Neural cell (in vitro differentiated cells): ENCODE results near the gene OTULIN. TPM values are rescaled to one million over a fixed set of nuclear protein-coding genes. Genes with fewer than 3 reads are reported as not detected.

Source experiments
- H2AFZ ChIP-seq: fragments of 200-600, 300-800 bp; sonication (generic), shearing (Covaris generic); 2 replicates; pipeline ENCODE4 v1.6.0; 2014; ENCODE audit warnings: low read depth, mild to moderate bottlenecking, antibody characterized with exemption, low read length, moderate library complexity
- H3F3A ChIP-seq: fragments of 200-600 bp; shearing (Covaris generic); 2 replicates; pipeline ENCODE4 v1.6.1; 2016; ENCODE audit warnings: mild to moderate bottlenecking, moderate library complexity, mixed read lengths, antibody characterized with exemption, low read length; ENCODE audit not compliant: insufficient read depth, poor library complexity, severe bottlenecking
- H3K27ac ChIP-seq: fragments of 200-600, 300-800 bp; sonication (generic), shearing (Covaris generic); 2 replicates; pipeline ENCODE4 v1.5.1; 2014; ENCODE audit warnings: mild to moderate bottlenecking, low read length, moderate library complexity
- H3K27me3 ChIP-seq: fragments of 300-800, 200-600 bp; sonication (generic), shearing (Covaris generic); 2 replicates; pipeline ENCODE4 v1.6.0; 2014; ENCODE audit warnings: mild to moderate bottlenecking, low read depth, low read length, moderate library complexity; ENCODE audit not compliant: insufficient read depth
- H3K36me3 ChIP-seq: fragments of 300-800, 200-600 bp; sonication (generic), shearing (Covaris generic); 2 replicates; pipeline ENCODE4 v1.5.1; 2014; ENCODE audit warnings: mild to moderate bottlenecking, antibody characterized with exemption, low read length, moderate library complexity; ENCODE audit not compliant: insufficient read depth
- H3K4me2 ChIP-seq: fragments of 300-800, 200-600 bp; sonication (generic), shearing (Covaris generic); 2 replicates; pipeline ENCODE4 v1.6.0; 2014; ENCODE audit warnings: mild to moderate bottlenecking, low read length
- H3K4me3 ChIP-seq: fragments of 300-800, 200-600 bp; sonication (generic), shearing (Covaris generic); 2 replicates; pipeline ENCODE4 v1.5.1; 2014; ENCODE audit warnings: mild to moderate bottlenecking, low read length, moderate library complexity
- H3K79me2 ChIP-seq: fragments of 200-600 bp; shearing (Covaris generic); replicated peaks from 2 replicates; pipeline ENCODE4 v1.6.0; 2014; ENCODE audit warnings: mild to moderate bottlenecking, low read length, moderate library complexity; ENCODE audit not compliant: insufficient read depth
- H3K9ac ChIP-seq: fragments of 300-800, 200-600 bp; sonication (generic), shearing (Covaris generic); 2 replicates; pipeline ENCODE4 v1.6.1; 2016; ENCODE audit warnings: mild to moderate bottlenecking, low read length, mixed read lengths
- H3K9me2 ChIP-seq: fragments of 200-600 bp; shearing (Covaris generic); 2 replicates; pipeline ENCODE4 v1.6.1; 2016; ENCODE audit warnings: mild to moderate bottlenecking, low read length, mixed read lengths; ENCODE audit not compliant: insufficient read depth
- H3K9me3 ChIP-seq: fragments of 200-600, 300-800 bp; sonication (generic), shearing (Covaris generic); 2 replicates; pipeline ENCODE4 v1.6.1; 2016; ENCODE audit warnings: mild to moderate bottlenecking, mixed run types, low read length, moderate library complexity, mixed read lengths
- H4K20me1 ChIP-seq: fragments of 200-600 bp; shearing (Covaris generic); 2 replicates; pipeline ENCODE4 v1.6.1; 2016; ENCODE audit warnings: mild to moderate bottlenecking, mixed run types; ENCODE audit not compliant: insufficient read depth
- CTCF ChIP-seq: fragments of 450-650 bp; IDR thresholded peaks from 2 replicates; pipeline ENCODE4 v1.5.1; 2014; ENCODE audit warnings: antibody characterized with exemption, mild to moderate bottlenecking, moderate library complexity; ENCODE audit not compliant: poor library complexity, severe bottlenecking
- EP300 ChIP-seq: fragments of 450-650 bp; conservative IDR thresholded peaks from 2 replicates; pipeline ENCODE4 v1.6.1; 2014; ENCODE audit warnings: antibody characterized with exemption, mild to moderate bottlenecking, moderate library complexity; ENCODE audit not compliant: poor library complexity, severe bottlenecking
- EZH2 ChIP-seq: fragments of 200-600, 300-800 bp; shearing (Covaris generic), sonication (generic); IDR thresholded peaks from 2 replicates; pipeline ENCODE4 v1.6.1; 2014; ENCODE audit warnings: antibody characterized with exemption, low read length, borderline replicate concordance, mild to moderate bottlenecking; ENCODE audit not compliant: insufficient read depth, poor library complexity, severe bottlenecking
- MXI1 ChIP-seq: fragments of 450-650 bp; conservative IDR thresholded peaks from 2 replicates; pipeline ENCODE4 v1.6.1; 2014; ENCODE audit warnings: antibody characterized with exemption, mild to moderate bottlenecking; ENCODE audit not compliant: poor library complexity, severe bottlenecking
- POLR2AphosphoS5 ChIP-seq: IDR thresholded peaks from 2 replicates; pipeline ENCODE4 v1.6.1; 2012
- RAD21 ChIP-seq: fragments of 450-650 bp; conservative IDR thresholded peaks from 2 replicates; pipeline ENCODE4 v1.6.1; 2014; ENCODE audit warnings: antibody characterized with exemption, mild to moderate bottlenecking, moderate library complexity
- SMC3 ChIP-seq: fragments of 450-650 bp; conservative IDR thresholded peaks from 2 replicates; pipeline ENCODE4 v1.6.1; 2014; ENCODE audit warnings: antibody characterized with exemption, mild to moderate bottlenecking, moderate library complexity; ENCODE audit not compliant: poor library complexity
- TAF1 ChIP-seq: IDR thresholded peaks from 2 replicates; pipeline ENCODE4 v1.6.1; 2012; ENCODE audit warnings: low read depth
- polyA plus RNA-seq: library from polyadenylated mRNA; depleted of rRNA; stranded (reverse); fragments of >200 nt; gene quantifications from 2 replicates; pipeline ENCODE4 v1.2.3, GENCODE V29; 2014
- TF ChIP-seq, protein P1 (sequence below): IDR thresholded peaks from 2 replicates; pipeline ENCODE4 v1.6.1; 2012; ENCODE audit warnings: borderline replicate concordance

Gene OTULIN
- polyA plus RNA-seq, 1 donor from 2014 or later = 19.9 TPM

DNA sequence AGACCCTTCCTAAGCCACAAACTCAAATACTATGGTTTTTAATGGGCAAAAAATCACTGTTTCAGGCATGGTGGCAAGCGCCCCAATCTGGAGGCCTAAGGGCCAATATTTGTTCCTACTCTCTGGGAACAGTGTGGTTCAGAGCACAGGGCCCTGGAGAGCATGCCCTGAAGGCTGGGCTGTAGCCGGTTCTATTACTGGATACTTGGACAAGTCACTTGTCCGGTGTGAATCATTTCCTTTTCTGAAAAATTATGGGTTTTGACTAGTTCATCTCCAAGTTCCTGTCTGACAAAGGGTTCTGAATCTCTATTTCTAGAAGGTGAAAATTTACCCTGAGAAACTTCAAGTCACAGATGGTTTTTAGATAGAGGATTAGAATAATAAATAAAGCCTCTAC, 75.0 kb downstream of the OTULIN start:
- Histone ChIP-seq H3K4me3 (no peak overlapping the region), H3K4me2 (no peak overlapping the region), H3K9me2 (no peaks in the 10 kb centered on the region), H2AFZ (no peak overlapping the region), H3K9ac (no peak overlapping the region), H3K9me3 (no peaks in the 10 kb centered on the region), H3K27ac (no peak overlapping the region), H3K79me2 (no peaks in the 10 kb centered on the region), H4K20me1 (no peaks in the 10 kb centered on the region), H3F3A (no peaks in the 10 kb centered on the region), H3K27me3 (no peaks in the 10 kb centered on the region), H3K36me3 (peaks cover 14% of the 10 kb centered on the region)
- TF ChIP-seq EP300 (no peak), MXI1 (no peak), RAD21 (no peak), SMC3 (no peak), POLR2AphosphoS5 (no peak), TAF1 (no peak), EZH2 (no peak), CTCF (no peak)
- TF ChIP-seq, protein P1, sequence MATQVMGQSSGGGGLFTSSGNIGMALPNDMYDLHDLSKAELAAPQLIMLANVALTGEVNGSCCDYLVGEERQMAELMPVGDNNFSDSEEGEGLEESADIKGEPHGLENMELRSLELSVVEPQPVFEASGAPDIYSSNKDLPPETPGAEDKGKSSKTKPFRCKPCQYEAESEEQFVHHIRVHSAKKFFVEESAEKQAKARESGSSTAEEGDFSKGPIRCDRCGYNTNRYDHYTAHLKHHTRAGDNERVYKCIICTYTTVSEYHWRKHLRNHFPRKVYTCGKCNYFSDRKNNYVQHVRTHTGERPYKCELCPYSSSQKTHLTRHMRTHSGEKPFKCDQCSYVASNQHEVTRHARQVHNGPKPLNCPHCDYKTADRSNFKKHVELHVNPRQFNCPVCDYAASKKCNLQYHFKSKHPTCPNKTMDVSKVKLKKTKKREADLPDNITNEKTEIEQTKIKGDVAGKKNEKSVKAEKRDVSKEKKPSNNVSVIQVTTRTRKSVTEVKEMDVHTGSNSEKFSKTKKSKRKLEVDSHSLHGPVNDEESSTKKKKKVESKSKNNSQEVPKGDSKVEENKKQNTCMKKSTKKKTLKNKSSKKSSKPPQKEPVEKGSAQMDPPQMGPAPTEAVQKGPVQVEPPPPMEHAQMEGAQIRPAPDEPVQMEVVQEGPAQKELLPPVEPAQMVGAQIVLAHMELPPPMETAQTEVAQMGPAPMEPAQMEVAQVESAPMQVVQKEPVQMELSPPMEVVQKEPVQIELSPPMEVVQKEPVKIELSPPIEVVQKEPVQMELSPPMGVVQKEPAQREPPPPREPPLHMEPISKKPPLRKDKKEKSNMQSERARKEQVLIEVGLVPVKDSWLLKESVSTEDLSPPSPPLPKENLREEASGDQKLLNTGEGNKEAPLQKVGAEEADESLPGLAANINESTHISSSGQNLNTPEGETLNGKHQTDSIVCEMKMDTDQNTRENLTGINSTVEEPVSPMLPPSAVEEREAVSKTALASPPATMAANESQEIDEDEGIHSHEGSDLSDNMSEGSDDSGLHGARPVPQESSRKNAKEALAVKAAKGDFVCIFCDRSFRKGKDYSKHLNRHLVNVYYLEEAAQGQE = no peak

DNA sequence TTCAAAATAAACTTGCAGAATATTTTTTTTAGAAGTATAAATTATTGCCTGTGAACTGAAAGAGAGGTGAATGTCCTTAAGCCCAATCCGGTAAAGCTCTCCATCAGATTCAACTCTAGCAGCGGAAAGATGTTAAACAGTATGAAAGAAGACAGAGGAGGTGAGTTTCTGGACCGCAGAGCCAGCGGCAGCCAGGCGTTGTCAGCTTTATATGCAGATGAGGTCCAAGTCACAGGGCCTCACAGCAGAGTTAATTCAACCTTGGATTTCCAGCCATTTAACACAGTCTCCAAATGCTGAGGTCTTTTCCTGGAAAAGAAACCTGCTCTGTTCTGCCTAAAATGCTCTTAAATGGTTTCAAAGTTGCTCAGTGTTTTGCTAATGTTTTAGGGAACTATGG, 75.5 kb downstream of the OTULIN start:
- no peak overlapping the region for H2AFZ ChIP-seq
- H3K9ac ChIP-seq = no peak overlapping the region
- H3K4me2 ChIP-seq = no peak overlapping the region
- no peaks in the 10 kb centered on the region for H3K79me2 ChIP-seq
- H3K27me3 ChIP-seq = no peaks in the 10 kb centered on the region
- TF ChIP-seq POLR2AphosphoS5 (no peak), EP300 (no peak), RAD21 (no peak)
- TF ChIP-seq, protein P1 = no peak
- no peaks in the 10 kb centered on the region for H3K9me3 ChIP-seq
- no peaks in the 10 kb centered on the region for H3F3A ChIP-seq
- no peak overlapping the region for H3K4me3 ChIP-seq
- no peaks in the 10 kb centered on the region for H4K20me1 ChIP-seq
- no peak overlapping the region for H3K27ac ChIP-seq
- no peaks in the 10 kb centered on the region for H3K9me2 ChIP-seq
- peaks cover 14% of the 10 kb centered on the region for H3K36me3 ChIP-seq
